Activated naive CD4-positive, alpha-beta T cell treated with anti-CD3 and anti-CD28 coated beads, Interleukin-2, amount 50 U/mL, for 72 hours (primary cell): ENCODE measurements around the gene PIAS2. TPM values are rescaled to one million over a fixed set of nuclear protein-coding genes. Genes with fewer than 3 reads are reported as not detected.
"Not testable (repeated sequence)": the region's sequence is repeated elsewhere in the genome, so short reads cannot be mapped to it uniquely, and the experiment has no call there.

ENCODE experiments used
- ATAC-seq, 2 donors: fragments of 150-1000 bp; cut with Tn5 transposase; 2 replicates each; pipeline ENCODE4 v1.10.0; 2021; ENCODE audit warnings: mild to moderate bottlenecking in 2 of 2, moderate library complexity in 2 of 2
- DNase-seq, 2 donors: peaks; one replicate each; pipeline ENCODE4 v3.0.0; 2021 to 2022; ENCODE audit warnings: low spot score in 2 of 2
- H3K27ac Mint-ChIP-seq, 2 donors: one replicate each; pipeline ENCODE4 v1.8.0; 2022; ENCODE audit warnings: mild to moderate bottlenecking in 2 of 2, mixed read lengths in 2 of 2
- H3K36me3 Mint-ChIP-seq, 2 donors: one replicate each; pipeline ENCODE4 v1.8.0; 2022; ENCODE audit warnings: mixed read lengths in 2 of 2
- H3K9me3 Mint-ChIP-seq, 2 donors: one replicate each; pipeline ENCODE4 v1.8.0; 2022; ENCODE audit warnings: mixed read lengths in 2 of 2
- total RNA-seq, 2 donors: library from RNA; stranded (reverse); gene quantifications; one replicate each; pipeline ENCODE4 v1.2.3, GENCODE V29; 2022

Gene PIAS2
- total RNA-seq, 2 donors from 2014 or later, result 29.7 to 47.6 TPM

DNA sequence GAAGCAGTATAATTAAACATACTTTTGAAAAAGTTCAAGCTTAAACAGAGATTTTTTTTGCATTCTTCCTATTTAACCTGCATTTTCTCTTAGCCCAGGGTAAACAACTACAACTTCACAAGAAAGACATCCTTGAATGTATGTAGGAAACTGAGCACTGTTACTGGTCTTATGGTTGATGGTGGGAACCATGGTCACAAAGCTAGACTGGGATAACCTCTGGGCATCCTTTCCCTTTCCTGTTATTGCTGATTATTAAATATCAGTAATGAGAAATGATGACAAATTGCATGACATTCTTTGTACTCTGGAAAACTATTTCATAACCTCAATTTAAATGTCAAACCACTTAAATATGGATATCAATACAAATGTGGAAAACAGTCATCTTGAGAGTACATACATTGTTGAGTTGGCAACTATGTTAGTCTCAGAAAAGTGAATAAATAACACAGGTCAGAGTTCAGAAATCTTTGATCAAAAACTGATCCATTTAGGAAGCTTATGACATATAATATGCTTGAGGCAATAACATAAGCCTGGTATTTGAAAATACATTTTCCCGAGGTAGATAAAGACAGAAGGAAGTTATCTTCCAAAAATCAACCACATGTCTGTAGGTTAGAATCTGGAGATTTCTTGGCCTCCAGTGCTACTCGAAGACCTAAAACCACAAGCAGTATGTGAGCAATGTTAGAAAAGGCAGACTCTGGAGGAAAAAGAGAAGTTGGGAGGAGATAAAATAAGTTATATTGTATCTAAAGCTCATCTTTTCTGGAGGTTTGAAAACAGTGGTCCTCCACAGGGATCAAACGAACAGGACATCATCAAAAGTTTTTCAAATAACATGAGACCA is 95.2 kb downstream of the PIAS2 start:
- ATAC-seq (peak; percentile 44 to 89), DNase-seq (no peak)
- Mint-ChIP-seq H3K36me3 (peaks cover 5 to 43% of the 10 kb centered on the region in 2 donors), H3K9me3 (no peaks in the 10 kb centered on the region), H3K27ac (peak overlapping the region; percentile 14 to 88)

DNA sequence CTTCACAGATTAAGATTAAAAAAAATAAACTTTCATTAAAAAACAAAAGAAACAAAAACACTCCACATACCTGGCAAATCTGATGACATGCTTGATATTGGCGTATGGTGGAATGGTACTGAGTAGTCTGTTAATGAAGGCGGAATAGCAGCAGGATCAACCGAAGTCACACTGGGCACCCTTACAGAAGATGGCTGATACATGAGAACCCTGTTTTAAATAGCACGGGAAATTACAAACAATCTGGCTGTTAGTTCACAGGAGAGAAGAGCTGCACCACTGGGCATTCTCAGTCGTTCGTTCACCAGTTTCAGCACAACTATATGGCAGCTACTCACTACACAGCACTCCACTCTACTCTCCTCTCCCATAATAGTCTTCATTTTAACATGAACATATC is 96.4 kb downstream of the PIAS2 start:
- DNase-seq, result no peak
- Mint-ChIP-seq H3K27ac (no peak overlapping the region), H3K36me3 (peaks cover 0 to 38% of the 10 kb centered on the region in 2 donors), H3K9me3 (no peaks in the 10 kb centered on the region)
- ATAC-seq, result no peak

DNA sequence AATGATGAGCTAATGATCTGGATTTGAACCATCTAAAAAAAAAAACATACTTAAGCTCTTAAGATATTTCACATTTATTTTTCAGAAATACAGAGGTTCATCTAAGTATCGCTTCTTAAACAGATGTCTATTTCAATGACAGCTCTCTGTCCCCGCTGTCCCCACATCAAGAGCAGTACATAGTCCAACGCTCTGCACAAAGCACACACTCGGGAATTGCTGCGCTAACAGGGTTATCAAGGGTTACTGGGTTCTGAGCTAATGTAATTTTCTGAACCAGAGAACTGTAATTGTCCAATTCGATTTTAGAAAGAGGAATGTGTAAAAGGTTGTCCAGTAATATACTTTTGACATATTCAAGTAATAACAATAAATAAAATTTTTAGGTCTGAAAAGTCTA is 101.6 kb downstream of the PIAS2 start:
- Mint-ChIP-seq H3K9me3 (no peaks in the 10 kb centered on the region), H3K36me3 (peaks cover 4 to 18% of the 10 kb centered on the region in 2 donors), H3K27ac (no peak overlapping the region)
- DNase-seq (no peak), ATAC-seq (no peak)

DNA sequence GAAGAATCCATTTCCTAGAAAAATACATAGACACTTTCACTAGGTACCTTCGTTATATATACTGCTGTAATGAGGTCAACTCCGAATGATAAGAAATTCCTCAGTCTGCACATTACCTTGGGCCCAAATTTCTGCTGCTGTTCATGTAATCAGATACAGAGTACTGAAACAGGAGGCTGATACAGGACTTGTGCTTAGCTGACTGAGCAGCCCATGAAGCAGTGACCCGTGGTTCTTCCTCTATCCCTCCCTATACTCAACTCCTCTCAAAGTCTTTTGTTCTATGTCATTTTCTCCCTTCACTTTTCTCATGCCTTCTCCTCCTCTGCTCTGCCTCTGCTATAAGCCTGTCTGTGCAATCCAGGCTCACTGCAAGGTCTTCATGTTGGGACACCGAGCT is 102.9 kb downstream of the PIAS2 start:
- DNase-seq, result no peak
- no peaks in the 10 kb centered on the region for H3K9me3 Mint-ChIP-seq
- H3K27ac Mint-ChIP-seq, result no peak overlapping the region
- ATAC-seq, result no peak
- H3K36me3 Mint-ChIP-seq, result peaks cover 4 to 11% of the 10 kb centered on the region in 2 donors

DNA sequence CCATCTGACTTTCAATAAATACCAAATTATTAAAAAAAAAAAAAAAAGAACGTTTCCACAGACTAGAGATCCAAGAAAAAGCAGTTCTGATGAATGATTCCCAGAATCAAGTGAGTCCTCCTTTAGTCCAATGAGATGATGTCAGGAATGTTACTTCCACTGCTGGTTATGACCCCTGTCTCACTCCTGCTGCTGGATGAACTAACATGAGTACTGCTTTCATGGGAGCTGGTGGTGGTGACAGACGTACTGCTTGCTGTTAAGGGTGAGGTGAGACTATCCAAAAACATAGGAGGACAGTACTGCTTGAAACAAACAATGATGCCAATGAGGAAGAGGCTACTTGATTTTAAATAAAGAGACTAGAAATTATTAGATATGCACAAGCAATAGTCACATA is 105.0 kb downstream of the PIAS2 start:
- ATAC-seq (no peak), DNase-seq (no peak)
- Mint-ChIP-seq H3K9me3 (no peaks in the 10 kb centered on the region), H3K27ac (no peak overlapping the region), H3K36me3 (peaks cover 4 to 6% of the 10 kb centered on the region in 2 donors)

DNA sequence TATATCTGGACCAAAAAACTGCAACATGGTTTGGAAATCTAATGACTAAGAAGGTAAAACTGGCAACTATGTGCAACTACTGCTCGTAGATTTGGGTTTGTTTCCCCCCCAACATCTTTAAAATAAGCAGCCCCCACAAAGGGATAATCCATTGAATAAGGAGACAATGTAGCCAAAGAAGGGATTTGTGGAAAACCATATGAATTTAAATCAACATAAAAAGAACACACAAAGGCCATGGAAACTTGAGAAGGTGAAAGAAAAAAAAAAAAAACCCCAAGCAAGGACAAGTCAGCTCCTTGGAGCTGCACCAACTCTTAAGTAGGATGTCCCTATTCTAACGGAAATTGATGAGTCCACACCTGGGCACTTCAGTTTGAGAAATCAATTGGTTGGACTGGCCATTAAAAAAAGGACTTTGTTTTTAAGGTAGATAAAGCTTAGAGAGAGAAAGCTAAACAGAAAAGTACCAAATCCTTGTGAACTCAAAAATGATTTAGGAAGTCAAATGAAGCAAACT is 106.8 kb downstream of the PIAS2 start:
- ATAC-seq (no peak), DNase-seq (no peak)
- Mint-ChIP-seq H3K9me3 (peaks cover 0 to under 1% of the 10 kb centered on the region in 2 donors), H3K27ac (peak overlapping the region in 1 of 2 donors; percentile 14), H3K36me3 (peaks cover 4 to 6% of the 10 kb centered on the region in 2 donors)

DNA sequence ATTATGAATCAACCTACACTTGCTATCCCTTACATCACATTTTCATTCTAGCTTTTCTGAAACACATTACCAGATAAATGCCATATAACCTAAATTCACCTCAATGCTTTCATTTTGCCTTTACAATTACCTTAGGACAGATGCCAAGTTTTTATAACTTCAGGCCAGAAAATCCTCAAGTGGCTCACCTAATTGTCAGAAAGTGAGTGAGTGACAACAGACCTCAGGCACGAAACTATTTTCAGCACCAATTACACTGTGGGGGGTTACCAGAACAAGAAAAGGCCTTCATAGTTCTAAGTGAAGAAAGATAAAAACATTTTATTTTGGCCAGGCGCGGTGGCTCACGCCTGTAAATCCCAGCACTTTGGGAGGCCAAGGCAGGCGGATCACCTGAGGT is 108.2 kb downstream of the PIAS2 start:
- Mint-ChIP-seq H3K36me3 (peaks cover 4 to 6% of the 10 kb centered on the region in 2 donors), H3K9me3 (peaks cover 9 to 13% of the 10 kb centered on the region in 2 donors), H3K27ac (no peak overlapping the region)
- ATAC-seq (no peak), DNase-seq (no peak)

DNA sequence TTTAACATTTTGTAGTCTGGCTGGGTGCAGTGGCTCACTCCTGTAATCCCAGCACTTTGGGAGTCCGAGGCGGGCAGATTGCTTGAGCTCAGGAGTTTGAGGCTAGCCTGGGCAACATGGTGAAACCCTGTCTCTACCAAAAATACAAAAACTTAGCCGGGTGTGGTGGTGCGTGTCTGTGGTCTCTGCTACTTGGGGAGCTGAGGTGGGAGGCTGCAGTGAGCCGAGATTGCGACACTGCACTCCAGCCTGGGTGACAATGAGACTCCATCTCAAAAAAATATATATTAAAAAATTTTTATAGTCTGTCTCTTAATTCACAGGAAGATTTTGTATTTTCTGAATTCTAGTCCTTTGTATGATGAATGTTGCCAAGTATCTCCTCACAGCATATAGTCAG is 121.4 kb downstream of the PIAS2 start:
- H3K27ac Mint-ChIP-seq, ATAC-seq, DNase-seq, H3K36me3 Mint-ChIP-seq, H3K9me3 Mint-ChIP-seq: not testable (repeated sequence)

DNA sequence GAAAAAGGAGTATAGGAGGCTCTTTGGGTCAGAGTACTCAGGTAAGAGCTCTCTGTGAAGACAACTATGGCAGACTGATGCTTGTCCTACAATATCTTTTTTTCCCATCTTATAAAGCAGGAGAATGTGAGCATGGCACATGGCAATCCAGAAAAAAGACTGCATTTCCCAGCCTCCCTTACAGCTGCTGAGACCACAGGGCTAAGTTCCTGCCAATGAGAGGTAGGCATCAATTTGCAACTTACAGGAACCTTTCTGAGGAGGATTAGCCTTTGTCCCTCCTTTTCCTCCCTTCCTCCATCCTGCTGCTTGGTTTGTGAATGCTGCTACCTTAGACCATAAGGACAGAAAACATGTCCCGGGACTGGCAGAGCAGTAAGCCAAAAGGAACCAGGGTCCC is 122.7 kb downstream of the PIAS2 start:
- DNase-seq (no peak), ATAC-seq (no peak)
- peaks cover 0 to 8% of the 10 kb centered on the region in 2 donors for H3K36me3 Mint-ChIP-seq
- peaks cover 0 to 8% of the 10 kb centered on the region in 2 donors for H3K9me3 Mint-ChIP-seq
- no peak overlapping the region for H3K27ac Mint-ChIP-seq

DNA sequence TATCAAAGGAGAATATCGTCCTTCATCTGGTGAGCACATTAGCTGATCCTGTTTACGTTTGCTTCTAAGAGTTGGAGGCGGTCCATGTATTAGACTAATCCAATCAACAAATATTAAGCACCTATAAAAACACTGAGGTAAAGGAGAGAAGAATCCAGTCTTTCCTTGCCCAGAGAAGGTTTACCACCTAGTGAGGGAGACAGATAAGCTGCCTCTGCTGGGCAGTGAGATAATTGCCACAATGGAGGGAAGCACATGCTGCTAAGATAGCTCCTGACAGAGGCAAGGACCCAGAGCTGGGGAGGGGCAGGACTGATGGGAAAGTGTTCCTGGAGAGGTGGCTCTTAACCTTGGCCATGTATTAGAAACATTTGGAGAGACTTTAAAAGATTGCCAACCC is 123.7 kb downstream of the PIAS2 start:
- H3K27ac Mint-ChIP-seq, result no peak overlapping the region
- peaks cover 0 to 8% of the 10 kb centered on the region in 2 donors for H3K9me3 Mint-ChIP-seq
- H3K36me3 Mint-ChIP-seq, result peaks cover 0 to 8% of the 10 kb centered on the region in 2 donors
- DNase-seq (no peak), ATAC-seq (no peak)

DNA sequence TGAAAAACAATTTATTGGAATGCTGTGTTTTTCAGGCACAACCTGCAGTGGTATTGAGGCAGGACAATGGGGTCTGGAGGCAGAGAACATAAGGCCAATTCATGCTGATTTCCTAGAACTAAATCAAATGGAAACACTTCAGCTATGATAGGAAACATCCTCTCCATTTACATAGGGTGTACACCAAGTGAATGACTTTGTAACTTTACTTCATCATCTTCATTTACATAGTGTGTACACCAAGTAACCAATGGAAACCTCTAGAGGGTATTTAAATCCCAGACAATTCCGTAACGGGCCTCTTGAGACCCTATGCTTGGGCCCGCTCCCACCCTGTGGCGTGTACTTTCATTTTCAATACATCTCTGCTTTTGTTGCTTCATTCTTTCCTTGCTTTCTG is 128.2 kb downstream of the PIAS2 start:
- ATAC-seq (no peak), DNase-seq (no peak)
- Mint-ChIP-seq H3K27ac (no peak overlapping the region), H3K36me3 (peaks cover 0 to 8% of the 10 kb centered on the region in 2 donors), H3K9me3 (peaks cover 0 to 11% of the 10 kb centered on the region in 2 donors)

DNA sequence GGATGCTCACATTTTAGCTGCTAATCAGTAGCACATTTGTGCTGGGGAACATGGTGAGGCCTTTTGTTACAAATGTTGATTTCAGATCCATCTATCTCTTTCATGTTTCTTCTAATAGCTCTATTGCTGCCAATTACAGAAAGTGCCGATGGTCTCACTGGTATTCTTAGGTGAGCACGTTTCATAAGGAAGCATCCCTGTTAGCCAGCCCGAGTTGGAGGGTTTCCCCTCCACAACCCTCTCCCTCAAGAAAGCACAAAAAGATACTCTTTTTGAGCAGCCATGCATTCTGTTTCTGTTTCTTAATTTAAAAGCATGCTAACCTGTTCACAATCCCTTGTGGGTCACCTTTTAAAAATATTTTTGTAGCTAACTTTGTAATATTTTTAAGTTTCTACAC is 129.6 kb downstream of the PIAS2 start:
- no peak for ATAC-seq
- peaks cover 0 to 11% of the 10 kb centered on the region in 2 donors for H3K9me3 Mint-ChIP-seq
- DNase-seq, result no peak
- H3K36me3 Mint-ChIP-seq, result peaks cover 0 to 8% of the 10 kb centered on the region in 2 donors
- no peak overlapping the region for H3K27ac Mint-ChIP-seq

DNA sequence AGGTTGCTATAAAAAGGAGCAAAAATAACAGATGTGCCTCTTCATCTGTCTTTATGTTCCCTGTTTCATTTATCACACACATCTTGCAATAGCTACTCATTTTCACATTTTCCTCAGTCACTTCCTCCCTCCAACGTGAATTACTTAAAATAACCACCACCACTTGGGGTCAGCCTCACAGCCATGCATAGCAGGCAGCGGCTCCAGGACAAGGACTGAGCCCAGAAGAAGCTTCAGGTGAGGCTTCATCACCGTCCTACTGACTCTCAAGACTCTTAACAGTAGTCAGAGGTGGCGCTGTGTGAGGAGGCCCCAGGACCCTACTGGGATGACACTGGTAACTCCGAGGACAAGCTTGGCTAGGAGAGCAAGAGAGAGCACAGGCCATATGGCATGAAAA is 144.9 kb downstream of the PIAS2 start:
- DNase-seq (no peak), ATAC-seq (no peak)
- Mint-ChIP-seq H3K27ac (no peak overlapping the region), H3K36me3 (no peaks in the 10 kb centered on the region), H3K9me3 (no peaks in the 10 kb centered on the region)

DNA sequence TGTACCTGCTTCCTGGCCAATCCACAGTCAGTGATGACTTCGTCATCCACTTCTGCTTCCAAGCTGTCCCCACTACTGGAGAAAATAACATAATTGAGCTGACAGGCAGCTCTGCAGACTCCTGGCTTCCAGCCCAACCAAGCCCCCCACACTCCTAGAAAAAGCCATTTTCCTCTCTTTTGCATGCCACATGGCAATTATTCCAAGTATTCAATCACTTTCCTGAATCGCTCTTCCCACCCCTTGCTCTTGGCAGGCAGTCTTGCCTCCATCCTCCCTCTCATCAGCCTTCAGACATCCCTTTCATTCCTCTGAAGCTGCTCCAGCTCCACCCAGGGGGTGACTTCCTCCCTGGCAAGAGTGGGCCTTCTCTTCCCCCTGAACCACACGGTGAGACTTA is 146.2 kb downstream of the PIAS2 start:
- DNase-seq (no peak), ATAC-seq (no peak)
- Mint-ChIP-seq H3K27ac (no peak overlapping the region), H3K9me3 (no peaks in the 10 kb centered on the region), H3K36me3 (no peaks in the 10 kb centered on the region)

DNA sequence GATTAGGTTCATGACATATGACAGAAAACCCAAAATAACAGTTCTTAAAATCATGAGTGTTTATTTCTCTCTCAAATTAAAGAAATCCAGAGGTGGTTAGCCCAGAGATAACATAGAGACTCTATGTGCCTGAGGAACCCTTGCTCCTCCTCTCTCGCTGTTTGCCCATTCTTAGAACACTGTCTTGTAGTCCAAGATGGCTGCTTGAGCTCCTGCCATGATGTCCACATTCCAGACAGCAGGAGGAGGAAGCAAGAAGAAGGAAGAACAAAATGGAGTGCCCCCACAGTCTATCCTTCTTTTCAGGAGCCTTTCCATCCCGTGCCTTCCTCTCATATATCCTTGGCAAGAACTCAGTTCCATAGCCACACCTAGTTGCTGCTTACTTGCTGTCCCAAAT is 146.6 kb downstream of the PIAS2 start:
- Mint-ChIP-seq H3K27ac (no peak overlapping the region), H3K36me3 (no peaks in the 10 kb centered on the region), H3K9me3 (no peaks in the 10 kb centered on the region)
- no peak for ATAC-seq
- DNase-seq, result no peak

DNA sequence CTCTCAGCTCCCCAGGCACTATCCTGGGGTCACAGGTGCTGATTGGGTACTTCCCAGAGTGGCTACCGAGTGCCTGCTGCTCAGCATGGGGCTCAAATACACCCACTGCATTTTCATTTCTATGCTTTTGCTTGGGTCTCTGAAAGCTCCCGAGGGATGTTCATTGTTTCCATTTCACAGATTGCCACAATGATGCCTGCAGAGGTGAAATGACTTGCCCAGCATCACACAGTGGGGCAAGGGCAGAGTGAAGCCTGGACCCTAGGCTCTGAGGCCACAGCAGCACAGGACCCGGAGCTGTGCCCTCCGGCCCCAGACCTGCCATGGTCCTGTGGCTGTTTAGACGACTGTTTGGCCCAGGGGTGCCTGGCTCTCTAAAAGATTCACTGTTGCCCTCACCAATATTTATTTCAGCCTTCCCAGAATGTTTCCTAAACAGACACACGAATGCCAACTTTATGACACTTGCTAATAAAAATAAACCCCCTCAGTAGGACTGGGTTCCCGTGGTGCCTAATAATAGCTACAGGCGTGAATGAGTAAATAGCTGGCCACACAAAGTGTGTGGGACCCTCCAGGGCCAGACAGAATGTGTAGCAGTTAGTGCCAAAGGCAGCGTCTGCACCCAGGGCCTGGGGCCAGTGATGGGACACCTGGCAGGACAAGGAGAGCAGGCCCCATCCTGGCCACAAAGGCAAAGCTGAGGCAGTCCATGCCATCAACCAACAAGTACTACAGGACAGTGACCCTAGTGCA is 149.0 kb downstream of the PIAS2 start:
- ATAC-seq (peak in 1 of 2 donors; percentile 55), DNase-seq (no peak)
- no peaks in the 10 kb centered on the region for H3K9me3 Mint-ChIP-seq
- H3K27ac Mint-ChIP-seq, result no peak overlapping the region
- no peaks in the 10 kb centered on the region for H3K36me3 Mint-ChIP-seq

DNA sequence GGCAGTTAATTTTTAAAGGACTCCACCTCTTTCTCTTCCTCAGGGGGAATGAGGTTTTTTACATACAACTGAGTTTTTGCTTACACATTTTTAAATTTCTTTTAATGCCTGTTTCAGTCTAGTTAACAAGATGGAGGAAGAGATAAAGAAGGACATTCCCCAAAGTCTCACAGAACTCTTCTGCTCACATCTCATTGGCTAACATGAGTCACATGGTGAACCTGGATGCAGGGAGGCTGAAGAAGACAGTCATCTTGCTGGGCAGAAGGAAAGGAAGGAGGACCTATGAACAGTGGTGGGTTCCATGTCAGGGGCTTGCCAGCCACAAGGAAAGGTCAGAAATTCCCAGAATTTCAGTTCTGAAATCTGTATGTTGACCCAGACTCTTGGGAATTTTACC is 150.1 kb downstream of the PIAS2 start:
- ATAC-seq (no peak), DNase-seq (no peak)
- Mint-ChIP-seq H3K36me3 (no peaks in the 10 kb centered on the region), H3K27ac (no peak overlapping the region), H3K9me3 (no peaks in the 10 kb centered on the region)
